Measurements from ENCODE around the gene MAPKAPK5. TPM values are rescaled to one million over a fixed set of nuclear protein-coding genes. Genes with fewer than 3 reads are reported as not detected.

MAPKAPK5 gene
- total and polyA plus RNA-seq, 9 of the 15 experiments (the other 6 are each of a cell fraction or from before 2014, with no cell fraction given): 11.6 to 72.1 (median 60.4) TPM

GRCh38 chr12:111867531-111867930 is 25.5 kb downstream of the MAPKAPK5 start:
- Histone ChIP-seq H3K27me3 (ENCODE audit: control insufficient read depth in 2 of 2, insufficient read depth in 2 of 2, low read length in 2 of 2) (no peaks in the 10 kb centered on the region), H3K9me1 (ENCODE audit: control insufficient read depth, insufficient read depth, low read length) (no peaks in the 10 kb centered on the region), H2AFZ (ENCODE audit: low read depth, low read length) (no peak overlapping the region), H3K36me3 (ENCODE audit: control insufficient read depth, insufficient read depth, low read length) (peaks cover 84% of the 10 kb centered on the region), H3K4me3 (no peak overlapping the region), H3K9ac (ENCODE audit: insufficient read depth in 1 of 2, low read depth in 2 of 2, low read length in 2 of 2) (no peak overlapping the region), H3K79me2 (ENCODE audit: control insufficient read depth, insufficient read depth, low read length) (peaks cover 25% of the 10 kb centered on the region), H3K9me3 (replicated peaks; ENCODE audit: control insufficient read depth, insufficient read depth, low read depth, low read length) (no peaks in the 10 kb centered on the region), H3K27ac (ENCODE audit: extremely low read depth, low read depth, low read length) (no peak overlapping the region), H4K20me1 (replicated peaks; ENCODE audit: control insufficient read depth, insufficient read depth, low read length) (0 out of 2 replicates have a peak, but pooled peaks cover 3% of the 10 kb centered on the region), H3K4me1 (replicated peaks in 1 of 2; ENCODE audit: control insufficient read depth in 2 of 2, insufficient read depth in 2 of 2, low read length in 2 of 2) (no peaks in the 10 kb centered on the region; a peak in 1 of 5 replicates), H3K4me2 (ENCODE audit: insufficient read depth, low read length) (no peak overlapping the region)
- POLR2A ChIA-PET: interaction anchor here (0.7 kb wide), 1 partner anchor 118 kb away, joined by 4 read pairs; no protein-coding TSS in a partner anchor
- WGBS (ENCODE audit: insufficient coverage, low coverage, missing lambda C conversion rate): 81% methylated on average over 1 of the region's 2 CpGs
- intact Hi-C loops (cut with micrococcal nuclease): no loop called here
- in situ Hi-C loops (cut with MboI): no loop called here
- FAIRE-seq (no peak), ATAC-seq (no peak), DNase-seq (ENCODE audit: extremely low read depth in 1 of 4, low spot score in 3 of 4) (no peak)
- BruUV-seq (replicated peaks): no TSS peak
- TF ChIP-seq FUS (optimal IDR thresholded peaks at IDR 0.05; ENCODE audit: low read depth, low read length): no peak
- TF ChIP-seq ZNF695 (CRISPR knock-in tag; IDR thresholded peaks at IDR 0.05): no peak
- no peak for TF ChIP-seq SRSF7 (optimal IDR thresholded peaks at IDR 0.05; ENCODE audit: low read depth, low read length)
- no peak for TF ChIP-seq CREB3 (tag; conservative IDR thresholded peaks at IDR 0.05; ENCODE audit: low read depth)
- no peak for TF ChIP-seq ZKSCAN8 (CRISPR knock-in tag; IDR thresholded peaks at IDR 0.05)
- no peak for TF ChIP-seq SNIP1 (IDR thresholded peaks at IDR 0.05; ENCODE audit: low read depth)
- TF ChIP-seq CEBPZ (IDR thresholded peaks at IDR 0.05; ENCODE audit: borderline replicate concordance, low read depth, low read length): no peak
- no peak for TF ChIP-seq NCOA1 (IDR thresholded peaks at IDR 0.05; ENCODE audit: low read depth)
- no peak for TF ChIP-seq ZNF316 (IDR thresholded peaks at IDR 0.05)
- TF ChIP-seq ELK3 (CRISPR knock-in tag; IDR thresholded peaks at IDR 0.05): no peak
- TF ChIP-seq SRSF1 (IDR thresholded peaks at IDR 0.05; ENCODE audit: low read depth, low read length): no peak
- TF ChIP-seq DACH1 (IDR thresholded peaks at IDR 0.05; ENCODE audit: partially characterized antibody): no peak
- no peak for TF ChIP-seq ZNF699 (CRISPR knock-in tag; IDR thresholded peaks at IDR 0.05; ENCODE audit: insufficient replicate concordance)
- no peak for TF ChIP-seq MBD1 (CRISPR knock-in tag; IDR thresholded peaks at IDR 0.05)
- CTCF ChIA-PET (ENCODE audit: low intra/inter-chr PET ratio): no interaction called here
